B cell (primary cell): ENCODE results near the gene WARS2.

Source experiments
- EZH2 ChIP-seq: IDR thresholded peaks from 2 replicates; pipeline ENCODE4 v1.6.1; 2012; ENCODE audit warnings: borderline replicate concordance, low read depth, mild to moderate bottlenecking, moderate library complexity, low read length; ENCODE audit not compliant: insufficient read depth, poor library complexity, severe bottlenecking
- TF ChIP-seq, protein P1 (sequence below): fragments of 200-600 bp; IDR thresholded peaks from one replicate; pipeline ENCODE4 v1.8.0; 2022; ENCODE audit warnings: antibody characterized with exemption, mild to moderate bottlenecking

DNA sequence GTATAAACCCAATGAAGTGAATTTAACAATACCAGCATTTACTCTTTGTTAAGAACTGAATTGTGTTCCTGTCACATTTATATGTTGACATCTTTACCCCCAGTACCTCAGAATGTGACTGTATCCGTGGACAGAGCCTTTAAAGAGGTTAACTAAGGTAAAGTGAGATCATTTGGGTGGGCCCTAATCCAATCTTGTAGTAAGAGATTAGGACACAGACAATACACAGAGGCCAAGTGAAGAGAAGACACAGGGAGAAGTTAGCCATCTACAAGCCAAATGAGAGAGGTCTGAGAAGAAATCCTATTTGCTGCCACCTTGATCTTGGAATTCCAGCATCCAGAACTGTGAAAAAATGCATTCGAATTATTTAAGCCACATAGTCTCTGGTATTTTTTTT is 22.9 kb upstream of the WARS2 start:
- TF ChIP-seq, protein P1, sequence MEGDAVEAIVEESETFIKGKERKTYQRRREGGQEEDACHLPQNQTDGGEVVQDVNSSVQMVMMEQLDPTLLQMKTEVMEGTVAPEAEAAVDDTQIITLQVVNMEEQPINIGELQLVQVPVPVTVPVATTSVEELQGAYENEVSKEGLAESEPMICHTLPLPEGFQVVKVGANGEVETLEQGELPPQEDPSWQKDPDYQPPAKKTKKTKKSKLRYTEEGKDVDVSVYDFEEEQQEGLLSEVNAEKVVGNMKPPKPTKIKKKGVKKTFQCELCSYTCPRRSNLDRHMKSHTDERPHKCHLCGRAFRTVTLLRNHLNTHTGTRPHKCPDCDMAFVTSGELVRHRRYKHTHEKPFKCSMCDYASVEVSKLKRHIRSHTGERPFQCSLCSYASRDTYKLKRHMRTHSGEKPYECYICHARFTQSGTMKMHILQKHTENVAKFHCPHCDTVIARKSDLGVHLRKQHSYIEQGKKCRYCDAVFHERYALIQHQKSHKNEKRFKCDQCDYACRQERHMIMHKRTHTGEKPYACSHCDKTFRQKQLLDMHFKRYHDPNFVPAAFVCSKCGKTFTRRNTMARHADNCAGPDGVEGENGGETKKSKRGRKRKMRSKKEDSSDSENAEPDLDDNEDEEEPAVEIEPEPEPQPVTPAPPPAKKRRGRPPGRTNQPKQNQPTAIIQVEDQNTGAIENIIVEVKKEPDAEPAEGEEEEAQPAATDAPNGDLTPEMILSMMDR, result no peak
- no peak for TF ChIP-seq EZH2
